ENCODE measurements around the gene BCKDHB. TPM values are rescaled to one million over a fixed set of nuclear protein-coding genes. Genes with fewer than 3 reads are reported as not detected.

The BCKDHB gene
- total and polyA plus RNA-seq, 2 donors (not counting 1 experiment from before 2014, with no cell fraction given) = 9.6 to 20.1 TPM

GRCh38 chr6:80356545-80356944, 250.1 kb downstream of the BCKDHB start:
- Mint-ChIP-seq H3K4me1 (no peaks in the 10 kb centered on the region), H3K27ac (no peak overlapping the region), H3K27me3 (no peaks in the 10 kb centered on the region), H3K4me3 (no peak overlapping the region), H3K9me3 (ENCODE audit: insufficient read depth) (no peaks in the 10 kb centered on the region)
- Histone ChIP-seq H2AFZ (ENCODE audit: insufficient read depth, low read depth, low read length, poor library complexity, severe bottlenecking) (no peak overlapping the region), H3K4me1 (ENCODE audit: control insufficient read depth in 2 of 2, insufficient read depth in 2 of 2, low read length in 2 of 2) (no peaks in the 10 kb centered on the region), H3K4me2 (replicated peaks; ENCODE audit: low read depth, low read length, poor library complexity, severe bottlenecking) (no peak overlapping the region), H3K9ac (ENCODE audit: low read length) (no peak overlapping the region), H3K36me3 (replicated peaks in 1 of 2; ENCODE audit: control extremely low read depth in 1 of 2, control insufficient read depth in 1 of 2, extremely low read depth in 1 of 2, insufficient read depth in 2 of 2, low read length in 1 of 2) (no peaks in the 10 kb centered on the region), H3K9me3 (ENCODE audit: control extremely low read depth in 1 of 3, control insufficient read depth in 2 of 3, insufficient read depth in 1 of 3, low read length in 2 of 3) (no peaks in the 10 kb centered on the region), H3K79me2 (ENCODE audit: control insufficient read depth, insufficient read depth, low read length) (no peaks in the 10 kb centered on the region), H3K27me3 (replicated peaks in 1 of 4; ENCODE audit: control extremely low read depth in 1 of 4, control insufficient read depth in 3 of 4, insufficient read depth in 4 of 4, low read length in 3 of 4) (no peaks in the 10 kb centered on the region), H3K4me3 (ENCODE audit: control extremely low read depth in 1 of 5, extremely low read depth in 1 of 5, insufficient read depth in 1 of 5, low read depth in 2 of 5, low read length in 4 of 5) (no peak overlapping the region), H3K27ac (ENCODE audit: low read length in 2 of 2) (no peak overlapping the region), H4K20me1 (ENCODE audit: control insufficient read depth, insufficient read depth, low read length, poor library complexity, severe bottlenecking) (no peaks in the 10 kb centered on the region)
- ATAC-seq (ENCODE audit: low read depth) (no peak), DNase-seq (no peak)
- TF ChIP-seq CTCF (IDR thresholded peaks at IDR 0.05) (no peak), EZH2 (IDR thresholded peaks at IDR 0.05; ENCODE audit: borderline replicate concordance, insufficient read depth, low read depth, low read length, poor library complexity, severe bottlenecking) (no peak)
- POLR2A ChIA-PET = no interaction called here
- intact Hi-C loops (cut with micrococcal nuclease) = no loop called here
- WGBS (ENCODE audit: insufficient coverage) = no CpG with 5 or more reads among the region's 2 CpGs
- CTCF ChIA-PET = no interaction called here

DNA sequence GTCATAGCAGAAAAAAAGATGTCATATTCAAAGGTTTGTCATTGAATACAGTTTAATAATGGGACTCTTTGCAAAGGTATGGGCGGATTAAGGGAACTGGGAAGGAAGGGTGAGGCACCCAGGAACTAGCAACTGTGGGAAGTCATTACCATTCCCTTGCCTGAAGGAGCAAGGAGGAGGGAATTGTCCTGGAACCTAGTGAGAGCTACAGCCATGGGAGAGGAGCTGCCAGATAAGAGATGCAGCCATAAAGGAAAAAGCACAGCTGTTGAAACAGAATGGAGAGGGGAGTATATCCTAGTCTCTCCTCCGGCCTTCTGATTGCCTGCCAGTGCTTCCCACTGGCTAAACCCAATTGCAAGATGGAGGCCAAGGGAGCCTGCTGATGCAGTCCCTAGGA, 250.6 kb downstream of the BCKDHB start:
- Histone ChIP-seq H3K36me3 (replicated peaks in 1 of 2; ENCODE audit: control extremely low read depth in 1 of 2, control insufficient read depth in 1 of 2, extremely low read depth in 1 of 2, insufficient read depth in 2 of 2, low read length in 1 of 2) (no peaks in the 10 kb centered on the region), H3K27ac (ENCODE audit: low read length in 2 of 2) (no peak overlapping the region), H3K27me3 (replicated peaks in 1 of 4; ENCODE audit: control extremely low read depth in 1 of 4, control insufficient read depth in 3 of 4, insufficient read depth in 4 of 4, low read length in 3 of 4) (no peaks in the 10 kb centered on the region), H4K20me1 (ENCODE audit: control insufficient read depth, insufficient read depth, low read length, poor library complexity, severe bottlenecking) (no peaks in the 10 kb centered on the region), H3K9ac (ENCODE audit: low read length) (no peak overlapping the region), H2AFZ (ENCODE audit: insufficient read depth, low read depth, low read length, poor library complexity, severe bottlenecking) (no peak overlapping the region), H3K4me1 (ENCODE audit: control insufficient read depth in 2 of 2, insufficient read depth in 2 of 2, low read length in 2 of 2) (no peaks in the 10 kb centered on the region), H3K4me3 (ENCODE audit: control extremely low read depth in 1 of 5, extremely low read depth in 1 of 5, insufficient read depth in 1 of 5, low read depth in 2 of 5, low read length in 4 of 5) (no peak overlapping the region), H3K79me2 (ENCODE audit: control insufficient read depth, insufficient read depth, low read length) (no peaks in the 10 kb centered on the region), H3K4me2 (replicated peaks; ENCODE audit: low read depth, low read length, poor library complexity, severe bottlenecking) (no peak overlapping the region), H3K9me3 (ENCODE audit: control extremely low read depth in 1 of 3, control insufficient read depth in 2 of 3, insufficient read depth in 1 of 3, low read length in 2 of 3) (no peaks in the 10 kb centered on the region)
- intact Hi-C loops (cut with micrococcal nuclease) = no loop called here
- Mint-ChIP-seq H3K4me3 (no peak overlapping the region), H3K27ac (no peak overlapping the region), H3K27me3 (no peaks in the 10 kb centered on the region), H3K4me1 (no peaks in the 10 kb centered on the region), H3K9me3 (ENCODE audit: insufficient read depth) (no peaks in the 10 kb centered on the region)
- CTCF ChIA-PET = no interaction called here
- no peak for DNase-seq
- WGBS (ENCODE audit: insufficient coverage) = 94% methylated on average over 2 of the region's 2 CpGs
- TF ChIP-seq EZH2 (IDR thresholded peaks at IDR 0.05; ENCODE audit: borderline replicate concordance, insufficient read depth, low read depth, low read length, poor library complexity, severe bottlenecking) = no peak
- TF ChIP-seq CTCF (IDR thresholded peaks at IDR 0.05) = no peak
- POLR2A ChIA-PET = no interaction called here
- no peak for ATAC-seq (ENCODE audit: low read depth)

Data from B cell (primary cell).